HG02623 (cell line): ENCODE data around the gene ZCCHC12.
"Not testable (repeated sequence)": the region's sequence is repeated elsewhere in the genome, so short reads cannot be mapped to it uniquely, and the experiment has no call there.

ENCODE experiments used
- ATAC-seq: cut with Tn5 transposase; IDR thresholded peaks from one replicate; pipeline ENCODE4 v1.9.1; 2021; ENCODE audit warnings: moderate library complexity; ENCODE audit not compliant: unreplicated experiment

The ZCCHC12 gene

GRCh38 chrX:118823263-118824172 lies at the start of gene ZCCHC12:
Gene ZCCHC12, plus strand, starts transcription at chrX:118823824. Its CDS starts 1,421 bp downstream, at chrX:118825245.
- ATAC-seq = no peak

GRCh38 chrX:118779581-118779980 lies 44.0 kb upstream of the ZCCHC12 start:
- no peak for ATAC-seq

GRCh38 chrX:118780509-118780908 lies 43.1 kb upstream of the ZCCHC12 start:
- no peak for ATAC-seq

- no peak for ATAC-seq
Observed at GRCh38 chrX:118780911-118781310, 42.7 kb upstream of the ZCCHC12 start.

GRCh38 chrX:118795528-118796280 lies 27.9 kb upstream of the ZCCHC12 start:
- no peak for ATAC-seq

- no peak for ATAC-seq
Observed at GRCh38 chrX:118802857-118803256, 20.8 kb upstream of the ZCCHC12 start.

GRCh38 chrX:118807151-118808017 lies 16.2 kb upstream of the ZCCHC12 start:
- ATAC-seq = no peak

- not testable (repeated sequence) for ATAC-seq
Observed at GRCh38 chrX:118817257-118817656, 6.4 kb upstream of the ZCCHC12 start.

- no peak for ATAC-seq
Observed at GRCh38 chrX:118824173-118824730, 628 bp downstream of the ZCCHC12 start.

- no peak for ATAC-seq
Observed at GRCh38 chrX:118825227-118825626, 1.6 kb downstream of the ZCCHC12 start.

- ATAC-seq = no peak
Observed at GRCh38 chrX:118839334-118839958, 15.8 kb downstream of the ZCCHC12 start.

GRCh38 chrX:118847676-118848075 lies 24.1 kb downstream of the ZCCHC12 start:
- ATAC-seq = no peak

GRCh38 chrX:118853596-118853995 lies 30.0 kb downstream of the ZCCHC12 start:
- no peak for ATAC-seq

GRCh38 chrX:118855681-118856310 lies 32.2 kb downstream of the ZCCHC12 start:
- no peak for ATAC-seq

- no peak for ATAC-seq
Observed at GRCh38 chrX:118857006-118857405, 33.4 kb downstream of the ZCCHC12 start.

GRCh38 chrX:118861338-118861737 lies 37.7 kb downstream of the ZCCHC12 start:
- ATAC-seq = no peak

GRCh38 chrX:118862091-118862490 lies 38.5 kb downstream of the ZCCHC12 start:
- ATAC-seq = no peak

GRCh38 chrX:118862979-118863378 lies 39.4 kb downstream of the ZCCHC12 start:
- ATAC-seq = no peak

GRCh38 chrX:118864063-118864635 lies 40.5 kb downstream of the ZCCHC12 start:
- ATAC-seq = no peak
